CD14-positive monocyte (primary cell): ENCODE measurements around the gene WFDC12. TPM values are rescaled to one million over a fixed set of nuclear protein-coding genes. Genes with fewer than 3 reads are reported as not detected.

Source experiments
- DNase-seq, 3 donors: peaks; one replicate each; pipeline ENCODE4 v3.0.0-alpha.2; 2011 to 2022
- H2AFZ ChIP-seq: 2 replicates; pipeline ENCODE4 v1.6.0; 2012; ENCODE audit warnings: mild to moderate bottlenecking, low read depth, low read length, inconsistent platforms; ENCODE audit not compliant: insufficient read depth, poor library complexity, severe bottlenecking
- H3K27ac ChIP-seq, 2 donors: 1 replicate in 1 of 2; 2 replicates in 1 of 2; pipeline ENCODE4 v1.5.1; 2012 to 2013; ENCODE audit warnings: low read length in 2 of 2, control low read depth in 1 of 2, inconsistent platforms in 1 of 2, low read depth in 1 of 2, mild to moderate bottlenecking in 1 of 2
- H3K27me3 ChIP-seq, 2 donors: one replicate each; pipeline versions ENCODE4 v1.6.0 to v1.6.1; 2011 to 2013; ENCODE audit warnings: low read length in 2 of 2; ENCODE audit not compliant: control insufficient read depth in 2 of 2, insufficient read depth in 2 of 2
- H3K36me3 ChIP-seq, 2 donors: replicated peaks in 1 of 2; 1 replicate in 1 of 2; 2 replicates in 1 of 2; pipeline versions ENCODE4 v1.5.1 to v1.6.1; 2012 to 2013; ENCODE audit warnings: low read length in 2 of 2, control low read depth in 1 of 2, inconsistent platforms in 1 of 2, mild to moderate bottlenecking in 1 of 2; ENCODE audit not compliant: insufficient read depth in 2 of 2, control insufficient read depth in 1 of 2
- H3K4me1 ChIP-seq, 2 donors: 1 replicate in 1 of 2; 2 replicates in 1 of 2; pipeline versions ENCODE4 v1.5.1 to v1.6.1; 2012 to 2013; ENCODE audit warnings: low read length in 2 of 2, control low read depth in 1 of 2, inconsistent platforms in 1 of 2, mild to moderate bottlenecking in 1 of 2, moderate library complexity in 1 of 2; ENCODE audit not compliant: insufficient read depth in 2 of 2, control insufficient read depth in 1 of 2
- H3K4me2 ChIP-seq: replicated peaks from 2 replicates; pipeline ENCODE3; 2012; ENCODE audit warnings: low read length, moderate library complexity, mild to moderate bottlenecking; ENCODE audit not compliant: poor library complexity, severe bottlenecking; ENCODE audit errors: extremely low read depth
- H3K4me3 ChIP-seq, 3 experiments: fragments of 200-600 bp in 1 of 3; sonication (generic) in 1 of 3; replicated peaks in 1 of 3; 1 replicate in 2 of 3; 2 replicates in 1 of 3; pipeline ENCODE4 v1.5.1; 2011 to 2013; ENCODE audit warnings: low read length in 3 of 3, mild to moderate bottlenecking in 3 of 3, control low read depth in 2 of 3, low read depth in 2 of 3, inconsistent platforms in 1 of 3, moderate library complexity in 1 of 3
- H3K79me2 ChIP-seq: 2 replicates; pipeline ENCODE4 v1.6.0; 2012; ENCODE audit warnings: mild to moderate bottlenecking, control low read depth, inconsistent platforms, low read length, moderate library complexity; ENCODE audit not compliant: insufficient read depth
- H3K9ac ChIP-seq: 2 replicates; pipeline ENCODE4 v1.6.0; 2017; ENCODE audit warnings: low read length, mild to moderate bottlenecking; ENCODE audit not compliant: insufficient read depth, poor library complexity, severe bottlenecking
- H3K9me3 ChIP-seq, 2 donors: replicated peaks in 1 of 2; 1 replicate in 1 of 2; 2 replicates in 1 of 2; pipeline versions ENCODE4 v1.5.1 to v1.6.1; 2012 to 2013; ENCODE audit warnings: low read length in 2 of 2, control low read depth in 1 of 2; ENCODE audit not compliant: control insufficient read depth in 1 of 2, insufficient read depth in 1 of 2
- H4K20me1 ChIP-seq: 2 replicates; pipeline ENCODE4 v1.6.0; 2012; ENCODE audit warnings: mild to moderate bottlenecking, low read length, control low read depth, moderate library complexity; ENCODE audit not compliant: insufficient read depth
- H3K27ac Mint-ChIP-seq, 7 donors: one replicate each; pipeline ENCODE4 v1.8.0; 2020; ENCODE audit warnings: mild to moderate bottlenecking in 7 of 7, mixed read lengths in 7 of 7, moderate library complexity in 6 of 7, inconsistent platforms in 2 of 7
- H3K27me3 Mint-ChIP-seq, 3 donors: one replicate each; pipeline ENCODE4 v1.8.0; 2021 to 2022; ENCODE audit warnings: low read depth in 3 of 3, mild to moderate bottlenecking in 3 of 3, mixed read lengths in 3 of 3, moderate library complexity in 3 of 3, inconsistent platforms in 1 of 3
- H3K36me3 Mint-ChIP-seq, 2 donors: one replicate each; pipeline ENCODE4 v1.8.0; 2020; ENCODE audit warnings: mixed read lengths in 2 of 2, inconsistent platforms in 1 of 2, mild to moderate bottlenecking in 1 of 2
- H3K4me1 Mint-ChIP-seq: one replicate; pipeline ENCODE4 v1.8.0; 2020; ENCODE audit warnings: mild to moderate bottlenecking, mixed read lengths
- H3K4me3 Mint-ChIP-seq, 2 donors: one replicate each; pipeline ENCODE4 v1.8.0; 2020; ENCODE audit warnings: mild to moderate bottlenecking in 2 of 2, mixed read lengths in 2 of 2, moderate library complexity in 1 of 2
- H3K9me3 Mint-ChIP-seq, 7 donors: one replicate each; pipeline ENCODE4 v1.8.0; 2020 to 2022; ENCODE audit warnings: mixed read lengths in 7 of 7, mild to moderate bottlenecking in 6 of 7, moderate library complexity in 6 of 7, inconsistent platforms in 2 of 7
- CTCF ChIP-seq: fragments of 200-600 bp; IDR thresholded peaks from one replicate; pipeline ENCODE4 v1.8.0; 2022; ENCODE audit warnings: antibody characterized with exemption, mild to moderate bottlenecking
- whole genome bisulfite sequencing: methylation state at CpG from one replicate; pipeline ENCODE4 v1.1.5; 2013; ENCODE audit warnings: missing lambda C conversion rate; ENCODE audit not compliant: insufficient coverage; 5-methylcytosine and 5-hydroxymethylcytosine counted together
- intact Hi-C, 2 donors: fragments of 100-400 bp; cut with micrococcal nuclease; formaldehyde crosslinking; loops; one replicate each; pipeline versions ENCODE4 v1.15.0 to v1.15.1; 2023
- polyA plus RNA-seq, 3 donors: library from polyadenylated mRNA; depleted of rRNA in 1 of 3; unstranded in 2 of 3; stranded (reverse) in 1 of 3; fragments of 300-500 nt in 2 of 3; fragments of >200 nt in 1 of 3; fragmentation: Illumina TruSeq in 2 of 3; gene quantifications; 1 replicate in 2 of 3; 2 replicates in 1 of 3; pipeline ENCODE4 v1.2.3, GENCODE V29; 2012 to 2021

WFDC12 gene
- polyA plus RNA-seq, 3 donors: not detected

- intact Hi-C loops: no loop called here
- no peaks in the 10 kb centered on the region for H3K4me1 ChIP-seq
- Mint-ChIP-seq H3K27me3 (peaks cover 13 to 38% (median 28%) of the 10 kb centered on the region in 3 donors), H3K27ac (no peak overlapping the region), H3K9me3 (peaks cover 15 to 46% (median 25%) of the 10 kb centered on the region in 7 donors), H3K36me3 (no peaks in the 10 kb centered on the region), H3K4me3 (no peak overlapping the region), H3K4me1 (no peaks in the 10 kb centered on the region)
- H3K4me3 ChIP-seq: no peak overlapping the region
- DNase-seq: no peak
- TF ChIP-seq CTCF: no peak
- peaks cover 6 to 9% of the 10 kb centered on the region in 2 donors for H3K9me3 ChIP-seq
- H3K27ac ChIP-seq: no peak overlapping the region
- H2AFZ ChIP-seq: no peak overlapping the region
- H3K4me2 ChIP-seq: no peak overlapping the region
- no peaks in the 10 kb centered on the region for H3K36me3 ChIP-seq
- H3K79me2 ChIP-seq: no peaks in the 10 kb centered on the region
- H4K20me1 ChIP-seq: no peaks in the 10 kb centered on the region
- H3K27me3 ChIP-seq: peaks cover 2 to 6% of the 10 kb centered on the region in 2 donors
- WGBS: no CpG with 5 or more reads among the region's 1 CpG
- H3K9ac ChIP-seq: no peak overlapping the region
These were observed 40.6 kb upstream of the WFDC12 start for GRCh38 chr20:45164906-45165305.

- no peak overlapping the region for H3K27ac Mint-ChIP-seq
- H4K20me1 ChIP-seq: no peaks in the 10 kb centered on the region
- H3K36me3 Mint-ChIP-seq: no peaks in the 10 kb centered on the region
- no peaks in the 10 kb centered on the region for H3K79me2 ChIP-seq
- no peaks in the 10 kb centered on the region for H3K4me1 ChIP-seq
- peaks cover 7 to 17% of the 10 kb centered on the region in 2 donors for H3K9me3 ChIP-seq
- no peak overlapping the region for H3K27ac ChIP-seq
- intact Hi-C loops: no loop called here
- no peak overlapping the region for H3K4me2 ChIP-seq
- 92% methylated on average over 1 of the region's 1 CpG for WGBS
- H3K9me3 Mint-ChIP-seq: peaks cover 21 to 59% (median 36%) of the 10 kb centered on the region in 7 donors
- H3K4me1 Mint-ChIP-seq: no peaks in the 10 kb centered on the region
- H3K4me3 ChIP-seq: no peak overlapping the region
- H2AFZ ChIP-seq: no peak overlapping the region
- TF ChIP-seq CTCF: no peak
- no peak overlapping the region for H3K4me3 Mint-ChIP-seq
- H3K9ac ChIP-seq: no peak overlapping the region
- no peaks in the 10 kb centered on the region for H3K36me3 ChIP-seq
- peaks cover 17 to 34% (median 19%) of the 10 kb centered on the region in 3 donors for H3K27me3 Mint-ChIP-seq
- peaks cover 2 to 6% of the 10 kb centered on the region in 2 donors for H3K27me3 ChIP-seq
- DNase-seq: no peak
These were observed 39.0 kb upstream of the WFDC12 start for GRCh38 chr20:45163083-45163803.
